SKM-1 treated with dmso at 0.1 percent for 144 hours (cell line): ENCODE results near the gene AUNIP.

ENCODE experiments used
- DNase-seq: peaks from one replicate; lab custom pipeline; 2025; ENCODE audit not compliant: unreplicated experiment; lab: John Stamatoyannopoulos, UW

AUNIP gene

DNA sequence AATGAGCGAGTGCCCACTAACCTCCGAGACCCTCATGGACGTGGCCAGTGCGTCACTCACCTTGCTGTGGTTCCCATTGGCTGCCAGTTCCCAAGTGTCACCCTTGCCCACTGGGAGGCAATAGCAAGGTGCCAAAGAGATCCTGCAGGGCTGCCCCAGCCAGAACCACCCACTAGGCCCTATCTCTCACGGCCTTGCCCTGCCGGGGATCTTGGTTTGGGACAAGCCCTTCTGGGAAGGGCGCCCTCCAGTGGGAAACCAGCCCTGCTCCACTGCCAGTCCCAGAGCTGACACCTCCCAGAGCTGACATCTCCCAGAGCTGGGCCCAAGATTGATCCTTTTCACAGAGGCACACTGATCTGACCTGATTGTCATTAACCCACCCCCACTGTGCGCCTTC, 61.3 kb downstream of the AUNIP start:
- peak; percentile 30 for DNase-seq

DNA sequence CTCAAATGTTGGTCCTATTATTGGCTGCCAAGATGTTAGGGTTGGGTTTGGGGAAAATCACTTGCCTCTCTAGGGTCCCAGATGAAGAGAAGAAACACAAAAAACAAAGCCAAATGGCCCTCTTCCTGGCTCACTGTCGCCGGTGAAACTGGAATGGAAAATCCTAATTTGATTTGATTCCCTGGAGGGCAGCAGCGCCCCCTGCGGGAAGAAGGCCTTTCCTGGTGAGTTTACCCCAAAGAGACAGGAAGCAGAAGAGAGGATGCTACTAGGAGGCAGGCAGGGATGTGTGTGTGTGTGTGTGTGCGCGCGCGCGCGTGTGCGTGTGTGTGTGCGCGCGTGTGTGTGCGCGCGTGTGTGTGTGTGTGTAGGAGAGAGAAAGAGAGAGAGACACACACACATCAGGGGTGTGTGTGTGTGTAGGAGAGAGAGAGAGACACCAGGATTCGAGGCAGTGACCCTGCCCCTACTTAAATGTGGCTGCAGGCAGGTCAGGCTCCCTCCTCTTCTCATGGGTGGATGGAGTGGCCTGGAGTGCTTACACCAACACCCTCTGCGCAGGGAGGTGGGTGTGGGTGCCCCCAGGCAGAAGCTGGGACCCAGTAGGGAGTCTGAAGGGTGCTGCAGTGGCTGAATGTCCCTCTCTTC, 62.3 kb downstream of the AUNIP start:
- peak; percentile 77 for DNase-seq

- DNase-seq, result no peak
These were observed 63.1 kb downstream of the AUNIP start for GRCh38 chr1:25795946-25796810.

DNA sequence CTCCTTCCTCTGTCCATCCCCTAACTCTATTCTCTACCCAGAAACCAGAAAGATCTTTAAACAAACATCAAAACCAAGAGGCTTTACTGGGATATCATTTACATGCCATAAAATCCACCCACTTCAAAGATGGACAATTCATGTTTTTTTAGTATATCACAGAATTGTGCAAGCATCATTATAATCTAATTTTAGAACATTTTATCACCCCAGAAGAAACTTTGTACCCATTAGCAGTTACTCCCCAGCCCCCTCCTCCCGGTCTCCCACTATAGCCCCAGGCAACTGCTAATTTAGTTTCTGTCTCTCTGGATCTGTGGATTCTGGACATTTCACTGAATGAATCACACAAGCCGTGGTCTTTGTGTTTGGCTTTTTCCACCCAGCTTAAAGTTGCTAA, 64.0 kb downstream of the AUNIP start:
- no peak for DNase-seq

GRCh38 chr1:25794325-25794724, 64.9 kb downstream of the AUNIP start:
- no peak for DNase-seq

GRCh38 chr1:25793585-25794170, 65.6 kb downstream of the AUNIP start:
- DNase-seq, result no peak

GRCh38 chr1:25792115-25792514, 67.1 kb downstream of the AUNIP start:
- DNase-seq, result no peak

DNA sequence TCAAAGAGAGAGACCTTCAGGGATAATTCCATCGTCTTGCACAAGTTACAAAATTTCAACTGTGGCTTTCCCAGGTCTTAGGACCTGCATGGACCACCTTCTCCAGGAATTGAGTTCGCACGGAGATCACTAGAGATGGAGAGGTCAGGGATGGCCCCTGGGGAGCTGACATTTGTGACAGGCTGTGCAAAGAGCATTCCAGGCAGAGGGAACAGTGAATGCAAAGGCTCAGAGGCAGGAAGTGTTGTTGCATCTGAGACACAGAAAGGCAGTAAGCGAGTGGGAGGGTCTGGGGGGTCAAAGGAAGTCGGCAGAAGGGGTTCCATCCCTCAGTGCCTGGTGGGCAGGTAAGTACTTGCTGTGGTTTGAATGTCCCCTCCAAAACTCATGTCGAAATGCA, 68.8 kb downstream of the AUNIP start:
- DNase-seq, result no peak

DNA sequence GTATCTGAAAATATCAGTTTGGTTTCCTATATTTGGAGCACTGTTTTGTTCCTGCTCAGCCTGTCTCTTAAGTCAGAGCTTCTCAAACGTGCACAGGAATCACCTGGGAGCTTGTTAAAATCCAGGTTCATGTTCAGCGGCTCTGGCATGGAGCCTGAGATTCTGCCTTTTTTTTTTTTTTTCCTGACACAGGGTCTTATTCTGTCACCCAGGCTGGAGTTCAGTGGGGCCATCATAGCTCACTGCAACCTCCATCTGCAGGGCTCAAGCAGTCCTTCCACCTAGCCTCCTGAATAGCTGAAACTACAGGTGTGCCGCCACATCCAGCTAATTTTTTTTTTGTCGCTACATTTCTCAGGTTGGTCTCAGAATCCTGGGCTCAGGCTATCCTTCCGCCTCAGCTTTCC, 71.5 kb downstream of the AUNIP start:
- no peak for DNase-seq

DNA sequence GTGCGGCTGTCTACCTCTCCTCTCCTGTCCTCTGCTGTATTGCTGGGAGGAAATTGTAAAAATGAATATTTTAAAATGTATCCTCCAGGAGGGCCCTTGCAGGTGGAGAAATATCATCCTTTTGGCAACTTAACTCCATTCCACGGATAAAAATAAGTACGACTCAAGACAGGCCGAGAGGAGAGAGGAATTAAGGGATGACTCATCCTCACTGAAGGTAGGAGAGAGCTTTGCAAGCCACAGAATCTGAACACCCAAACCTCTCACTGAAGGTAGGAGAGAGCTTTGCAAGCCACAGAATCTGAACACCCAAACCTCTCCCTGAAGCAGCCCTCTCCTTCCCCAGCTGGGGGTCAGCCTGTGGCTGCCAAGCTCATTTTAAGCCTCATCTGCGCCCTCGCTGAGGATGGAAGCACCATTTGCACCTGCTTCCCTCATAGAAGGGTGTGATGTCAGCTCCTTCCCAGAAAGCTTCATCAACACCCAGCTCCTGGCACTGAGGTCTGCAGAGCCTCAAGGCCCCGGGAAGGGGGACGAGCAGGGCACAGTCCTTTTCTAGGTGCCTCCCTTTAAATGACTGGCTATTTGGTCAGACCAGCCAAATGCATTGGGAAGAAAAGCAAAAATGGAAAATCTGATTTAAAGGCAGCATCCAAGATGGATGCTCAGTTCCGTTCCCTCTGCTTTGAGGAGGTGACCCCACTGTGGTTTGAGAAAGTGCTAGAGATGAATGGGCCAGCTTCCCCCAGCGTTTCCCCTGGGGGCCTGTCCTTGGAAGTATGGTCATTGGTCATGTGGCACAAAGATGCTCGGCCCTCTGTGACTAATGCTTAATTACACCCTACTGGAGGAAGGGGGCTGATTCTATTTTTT, 72.1 kb downstream of the AUNIP start:
- DNase-seq, result no peak

GRCh38 chr1:25785333-25786067, 73.8 kb downstream of the AUNIP start:
- no peak for DNase-seq

DNA sequence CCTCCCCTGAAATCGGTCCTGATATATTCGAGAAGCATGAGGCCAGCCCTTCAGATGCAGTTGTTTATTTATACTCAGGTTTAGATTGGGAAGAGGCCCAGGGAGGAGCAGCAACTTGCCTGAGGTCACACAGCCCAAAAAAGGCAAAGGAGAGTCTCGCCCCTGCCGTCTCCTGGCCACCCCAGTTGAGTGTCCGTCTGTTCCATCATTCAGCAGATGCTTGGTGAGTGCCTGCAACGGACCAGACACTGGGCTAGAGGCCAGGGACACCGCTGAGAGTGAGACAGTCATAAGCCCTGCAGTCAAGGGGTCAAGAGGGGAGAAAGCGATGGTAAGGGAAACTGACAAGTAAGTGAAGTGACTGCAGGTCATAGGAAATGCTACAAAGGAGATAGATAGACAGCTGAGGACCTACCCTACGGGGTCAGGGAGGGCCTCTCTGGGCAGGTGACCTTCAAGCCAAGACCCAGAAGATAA, 74.6 kb downstream of the AUNIP start:
- no peak for DNase-seq
